A549 (cell line): ENCODE measurements around the gene OR8G1. TPM values are rescaled to one million over a fixed set of nuclear protein-coding genes. Genes with fewer than 3 reads are reported as not detected.

Experiments used
- ATAC-seq, 2 experiments: fragments of 200-7000 bp in 1 of 2; fragments of >200 bp in 1 of 2; cut with Nextera tagmentation in 1 of 2; cut with Tn5 transposase in 1 of 2; 3 replicates each; pipeline versions ENCODE4 v1.8.0 to v1.9.1; 2018 to 2020; ENCODE audit warnings: mild to moderate bottlenecking in 1 of 2, moderate library complexity in 1 of 2
- CTCF ChIA-PET: fragments of 300-600 bp; sonication (Branson Sonifier 250); formaldehyde crosslinking; extraction: SDS; loops from one replicate; lab custom pipeline; 2021; ENCODE audit warnings: antibody characterized with exemption, inconsistent platforms; lab: Yijun Ruan, JAX
- POLR2A ChIA-PET: fragments of 350-600 bp; formaldehyde crosslinking; extraction: SDS; loops from one replicate; lab custom pipeline; 2021; ENCODE audit warnings: antibody characterized with exemption, inconsistent platforms; lab: Yijun Ruan, JAX
- DNase-seq, 2 experiments: peaks; one replicate each; pipeline versions ENCODE4 v3.0.0 to v3.0.0-alpha.2; 2011 to 2016; ENCODE audit warnings: low read depth in 1 of 2, low spot score in 1 of 2
- FAIRE-seq: peaks from 2 replicates; lab custom pipeline; 2011; peaks lifted over from hg19 to GRCh38; lab: Jason Lieb, UNC
- H3K27ac ChIP-seq, 2 experiments: fragments of >200 bp; sonication (Bioruptor Twin); formaldehyde crosslinking; 3 replicates each; pipeline ENCODE4 v1.5.1; 2016 to 2017
- H3K4me1 ChIP-seq: fragments of >200 bp; sonication (Bioruptor Twin); formaldehyde crosslinking; 3 replicates; pipeline ENCODE4 v1.6.1; 2016
- H3K4me2 ChIP-seq: fragments of >200 bp; sonication (Bioruptor Twin); formaldehyde crosslinking; 3 replicates; pipeline ENCODE4 v1.6.1; 2016
- H3K4me3 ChIP-seq: fragments of >200 bp; sonication (Bioruptor Twin); formaldehyde crosslinking; 3 replicates; pipeline ENCODE4 v1.5.1; 2016
- H3K9me3 ChIP-seq: fragments of >200 bp; sonication (Bioruptor Twin); formaldehyde crosslinking; 3 replicates; pipeline ENCODE4 v1.6.1; 2016
- BCL3 ChIP-seq: fragments of >200 bp; sonication (Bioruptor Twin); formaldehyde crosslinking; IDR thresholded peaks from 3 replicates; pipeline ENCODE4 v1.6.1; 2016
- BHLHE40 ChIP-seq: IDR thresholded peaks from 2 replicates; pipeline ENCODE4 v1.6.1; 2012; ENCODE audit warnings: low read depth, low read length, inconsistent platforms
- CBX2 ChIP-seq: fragments of 200-600 bp; sonication (generic); IDR thresholded peaks from 2 replicates; pipeline ENCODE4 v1.6.1; 2016; ENCODE audit warnings: low read depth, mild to moderate bottlenecking, borderline replicate concordance
- CBX8 ChIP-seq: fragments of 200-600 bp; sonication (generic); IDR thresholded peaks from 2 replicates; pipeline ENCODE4 v1.6.1; 2016
- CEBPB ChIP-seq, 2 experiments: fragments of >200 bp in 1 of 2; sonication (Bioruptor Twin) in 1 of 2; formaldehyde crosslinking in 1 of 2; IDR thresholded peaks; 2 replicates each; pipeline ENCODE4 v1.6.1; 2012 to 2016
- CHD4 ChIP-seq: fragments of 200-600 bp; sonication (generic); IDR thresholded peaks from 2 replicates; pipeline ENCODE4 v1.6.1; 2016; ENCODE audit warnings: antibody characterized with exemption, mild to moderate bottlenecking, borderline replicate concordance
- CTCF ChIP-seq: fragments of >200 bp; sonication (Bioruptor Twin); formaldehyde crosslinking; IDR thresholded peaks from 3 replicates; pipeline ENCODE4 v1.5.1; 2016
- EHF ChIP-seq: fragments of 250-450 bp; sonication (Bioruptor Pico); IDR thresholded peaks from 2 replicates; pipeline ENCODE4 v1.5.0; 2020; ENCODE audit warnings: mild to moderate bottlenecking
- GATA3 ChIP-seq: IDR thresholded peaks from 2 replicates; pipeline ENCODE4 v1.6.1; 2012; ENCODE audit warnings: borderline replicate concordance
- HMGXB4 ChIP-seq: fragments of 250-450 bp; sonication (Bioruptor Pico); IDR thresholded peaks from 2 replicates; pipeline ENCODE4 v1.5.0; 2021; ENCODE audit warnings: mild to moderate bottlenecking, moderate library complexity, borderline replicate concordance
- HOXB13 ChIP-seq: fragments of 250-450 bp; sonication (Bioruptor Pico); IDR thresholded peaks from 2 replicates; pipeline ENCODE4 v1.5.0; 2020; ENCODE audit warnings: low read depth, mild to moderate bottlenecking, moderate library complexity
- JUNB ChIP-seq: fragments of >200 bp; sonication (Bioruptor Twin); formaldehyde crosslinking; IDR thresholded peaks from 2 replicates; pipeline ENCODE4 v1.6.1; 2016
- MAFK ChIP-seq: fragments of 450-650 bp; IDR thresholded peaks from 2 replicates; pipeline ENCODE4 v1.6.1; 2014; ENCODE audit not compliant: partially characterized antibody
- MAZ ChIP-seq: fragments of 150-350 bp; IDR thresholded peaks from 2 replicates; pipeline ENCODE4 v1.6.1; 2014; ENCODE audit warnings: antibody characterized with exemption, low read depth, low read length, borderline replicate concordance
- PHF8 ChIP-seq: fragments of 200-600 bp; sonication (generic); IDR thresholded peaks from 2 replicates; pipeline ENCODE4 v1.6.1; 2016; ENCODE audit warnings: low read depth, mild to moderate bottlenecking, antibody characterized with exemption, moderate library complexity, borderline replicate concordance
- RAD21 ChIP-seq, 2 experiments: fragments of >200 bp in 1 of 2; sonication (Bioruptor Twin) in 1 of 2; formaldehyde crosslinking in 1 of 2; IDR thresholded peaks in 1 of 2; conservative IDR thresholded peaks in 1 of 2; 2 replicates in 1 of 2; 3 replicates in 1 of 2; pipeline ENCODE4 v1.6.1; 2012 to 2018; ENCODE audit warnings: inconsistent platforms in 1 of 2
- REST ChIP-seq: fragments of 200-600 bp; sonication (generic); IDR thresholded peaks from 2 replicates; pipeline ENCODE4 v1.6.1; 2016; ENCODE audit warnings: antibody characterized with exemption, mild to moderate bottlenecking, moderate library complexity
- SMC3 ChIP-seq: fragments of >200 bp; sonication (Bioruptor Twin); formaldehyde crosslinking; IDR thresholded peaks from 3 replicates; pipeline ENCODE4 v1.6.1; 2018; ENCODE audit warnings: inconsistent platforms
- TP53 ChIP-seq: fragments of 250-450 bp; sonication (Bioruptor Pico); IDR thresholded peaks from 2 replicates; pipeline ENCODE4 v1.5.0; 2021; ENCODE audit warnings: mild to moderate bottlenecking, moderate library complexity
- ZFP36 ChIP-seq: fragments of 450-650 bp; IDR thresholded peaks from 2 replicates; pipeline ENCODE4 v1.6.1; 2014; ENCODE audit warnings: borderline replicate concordance; ENCODE audit not compliant: partially characterized antibody
- ZNF302 ChIP-seq: fragments of 250-450 bp; sonication (Bioruptor Pico); IDR thresholded peaks from 2 replicates; pipeline ENCODE4 v1.9.0; 2021; ENCODE audit warnings: inconsistent platforms, mild to moderate bottlenecking, moderate library complexity
- ZSCAN20 ChIP-seq: fragments of 250-450 bp; sonication (Bioruptor Pico); IDR thresholded peaks from 2 replicates; pipeline ENCODE4 v1.8.0; 2022; ENCODE audit warnings: mild to moderate bottlenecking, moderate library complexity
- WGBS: methylation state at CpG from one replicate; pipeline ENCODE4 v1.1.6; 2017; ENCODE audit errors: missing lambda C conversion rate; 5-methylcytosine and 5-hydroxymethylcytosine counted together
- polyA plus RNA-seq, 4 experiments: library from polyadenylated mRNA; depleted of rRNA in 3 of 4; stranded (reverse); fragments of >200 nt; fragmentation: RNase III in 1 of 4; extraction: RNeasy Plus Mini Kit Qiagen cat#74134 plus additional on column Dnase treatment in 1 of 4; gene quantifications; 2 replicates in 3 of 4; 3 replicates in 1 of 4; pipeline ENCODE4 v1.2.3, GENCODE V29; 2011 to 2017

OR8G1 gene
- polyA plus RNA-seq, 2 of the 4 experiments (the other 2 are of a cell fraction), result not detected

- H3K9me3 ChIP-seq, result no peaks in the 10 kb centered on the region
- ATAC-seq (peak; percentile 81 to 93; a peak in 5 of 6 replicates), DNase-seq (peak; percentile 18 to 54)
- H3K4me2 ChIP-seq, result no peak overlapping the region
- POLR2A ChIA-PET, result no interaction called here
- H3K4me1 ChIP-seq, result no peaks in the 10 kb centered on the region
- H3K4me3 ChIP-seq, result no peak overlapping the region
- H3K27ac ChIP-seq, result no peak overlapping the region
- 2% methylated on average over 4 of the region's 4 CpGs for whole genome bisulfite sequencing
- TF ChIP-seq SMC3, result peak; percentile 51; the same call in 2 of the 3 replicates
- peak; percentile 55 to 57; a peak in 4 of 5 replicates for TF ChIP-seq RAD21 (conservative IDR thresholded peaks at IDR 0.05 in 1 of 2, IDR thresholded peaks at IDR 0.05 in 1 of 2)
- peak; percentile 47 for TF ChIP-seq CTCF
- no peak for TF ChIP-seq BCL3
- no peak for TF ChIP-seq TP53 (CRISPR knock-in tag)
- TF ChIP-seq, all 56 proteins: peak for 3
- FAIRE-seq, result no peak
- CTCF ChIA-PET, result interaction anchor here (0.8 to 3.1 kb wide), 5 partner anchors 37 to 126 kb away, joined by 3 to 9 read pairs (median 3); partner anchors contain the start of gene VWA5A
These were observed 45.6 kb upstream of the OR8G1 start for GRCh38 chr11:124195189-124195734.

- TF ChIP-seq JUNB, result no peak
- no peak for TF ChIP-seq GATA3
- TF ChIP-seq BHLHE40, result no peak
- no peak for TF ChIP-seq ZNF302 (CRISPR knock-in tag)
- TF ChIP-seq PHF8, result no peak
- TF ChIP-seq MAFK, result no peak
- no peak for TF ChIP-seq CBX2
- TF ChIP-seq HMGXB4 (CRISPR knock-in tag), result no peak
- TF ChIP-seq MAZ, result no peak
- TF ChIP-seq, all 56 proteins: peak for 0
- Histone ChIP-seq H3K9me3 (no peaks in the 10 kb centered on the region), H3K4me2 (no peak overlapping the region), H3K27ac (no peak overlapping the region), H3K4me1 (no peaks in the 10 kb centered on the region), H3K4me3 (no peak overlapping the region)
- no peak for ATAC-seq
- no peak for FAIRE-seq
- 5% methylated on average over 2 of the region's 2 CpGs for WGBS
- POLR2A ChIA-PET, result no interaction called here
- CTCF ChIA-PET, result interaction anchor here (1.6 kb wide), 1 partner anchor 129 kb away, joined by 5 read pairs; no protein-coding TSS in a partner anchor
- no peak for DNase-seq
These were observed 42.9 kb upstream of the OR8G1 start for GRCh38 chr11:124197999-124198398.

GRCh38 chr11:124198897-124199296 lies 42.0 kb upstream of the OR8G1 start:
- 36% methylated on average over 7 of the region's 7 CpGs for WGBS
- no peak for FAIRE-seq
- CTCF ChIA-PET, result interaction anchor here (1.6 kb wide), 1 partner anchor 130 kb away, joined by 5 read pairs; no protein-coding TSS in a partner anchor
- H3K9me3 ChIP-seq, result no peaks in the 10 kb centered on the region
- H3K4me1 ChIP-seq, result no peaks in the 10 kb centered on the region
- no peak for ATAC-seq
- POLR2A ChIA-PET, result no interaction called here
- no peak overlapping the region for H3K4me2 ChIP-seq
- DNase-seq, result no peak
- H3K4me3 ChIP-seq, result no peak overlapping the region
- no peak overlapping the region for H3K27ac ChIP-seq
- TF ChIP-seq HMGXB4 (CRISPR knock-in tag) (no peak), PHF8 (no peak), CBX8 (no peak), ZFP36 (no peak), CEBPB (IDR thresholded peaks at IDR 0.05) (no peak), REST (no peak), CHD4 (no peak), HOXB13 (CRISPR knock-in tag) (no peak), EHF (CRISPR knock-in tag) (no peak), ZSCAN20 (CRISPR knock-in tag) (no peak)
